GM23338 (cell line): ENCODE data around the gene PIK3AP1. TPM values are rescaled to one million over a fixed set of nuclear protein-coding genes. Genes with fewer than 3 reads are reported as not detected.
"Not testable (repeated sequence)": the region's sequence is repeated elsewhere in the genome, so short reads cannot be mapped to it uniquely, and the experiment has no call there.

Experiments used
- ATAC-seq: fragments of 200-7000 bp; cut with Tn5 transposase; 3 replicates; pipeline ENCODE4 v1.9.1; 2020
- DNase-seq: peaks from one replicate; pipeline ENCODE4 v3.0.0-alpha.2; 2015; ENCODE audit warnings: low spot score
- H2AFZ ChIP-seq: fragments of 200-600 bp; sonication (generic); 2 replicates; pipeline ENCODE4 v1.8.0; 2016; ENCODE audit warnings: antibody characterized with exemption, mild to moderate bottlenecking, moderate library complexity
- H3F3A ChIP-seq: fragments of 200-600 bp; sonication (generic); replicated peaks from 2 replicates; pipeline ENCODE4 v1.8.0; 2017; ENCODE audit warnings: antibody characterized with exemption, mixed run types, low read depth
- H3K27ac ChIP-seq: fragments of 200-600 bp; sonication (generic); 2 replicates; pipeline ENCODE4 v1.6.1; 2016; ENCODE audit warnings: low read depth
- H3K27me3 ChIP-seq: fragments of 200-600 bp; sonication (generic); 2 replicates; pipeline ENCODE4 v1.8.0; 2016; ENCODE audit warnings: mild to moderate bottlenecking, mixed run types, moderate library complexity; ENCODE audit not compliant: insufficient read depth
- H3K36me3 ChIP-seq: fragments of 200-600 bp; sonication (generic); 2 replicates; pipeline ENCODE4 v1.8.0; 2016; ENCODE audit warnings: mild to moderate bottlenecking; ENCODE audit not compliant: insufficient read depth
- H3K4me1 ChIP-seq: fragments of 200-600 bp; sonication (generic); 2 replicates; pipeline ENCODE4 v1.8.0; 2016; ENCODE audit warnings: mild to moderate bottlenecking, moderate library complexity; ENCODE audit not compliant: insufficient read depth
- H3K4me2 ChIP-seq: fragments of 200-600 bp; sonication (generic); 2 replicates; pipeline ENCODE4 v1.7.1; 2017; ENCODE audit warnings: mixed run types
- H3K4me3 ChIP-seq: fragments of 200-600 bp; sonication (generic); 2 replicates; pipeline ENCODE4 v1.6.1; 2016; ENCODE audit warnings: mixed run types
- H3K79me2 ChIP-seq: fragments of 200-600 bp; sonication (generic); replicated peaks from 2 replicates; pipeline ENCODE4 v1.8.0; 2017; ENCODE audit warnings: mild to moderate bottlenecking; ENCODE audit not compliant: insufficient read depth
- H3K9me2 ChIP-seq: fragments of 200-600 bp; sonication (generic); 2 replicates; pipeline ENCODE4 v1.8.0; 2017; ENCODE audit not compliant: insufficient read depth
- H4K20me1 ChIP-seq: fragments of 200-600 bp; sonication (generic); replicated peaks from 2 replicates; pipeline ENCODE4 v1.8.0; 2017; ENCODE audit warnings: mild to moderate bottlenecking; ENCODE audit not compliant: insufficient read depth
- H3K27ac Mint-ChIP-seq: 2 replicates; pipeline ENCODE4 v1.8.0; 2020; ENCODE audit warnings: inconsistent platforms, mild to moderate bottlenecking, moderate library complexity, mixed read lengths
- H3K27me3 Mint-ChIP-seq: 3 replicates; pipeline ENCODE4 v1.8.0; 2022; ENCODE audit warnings: low read depth, mild to moderate bottlenecking, moderate library complexity, mixed read lengths, inconsistent platforms; ENCODE audit not compliant: insufficient read depth, poor library complexity
- H3K36me3 Mint-ChIP-seq: 3 replicates; pipeline ENCODE4 v1.8.0; 2021; ENCODE audit warnings: low read depth, mild to moderate bottlenecking, inconsistent platforms, moderate library complexity, mixed read lengths
- H3K4me1 Mint-ChIP-seq: 3 replicates; pipeline ENCODE4 v1.8.0; 2020; ENCODE audit warnings: mild to moderate bottlenecking, inconsistent platforms, mixed read lengths
- H3K4me3 Mint-ChIP-seq: 3 replicates; pipeline ENCODE4 v1.8.0; 2021; ENCODE audit warnings: moderate library complexity, mild to moderate bottlenecking, inconsistent platforms, mixed read lengths
- H3K9me3 Mint-ChIP-seq: 3 replicates; pipeline ENCODE4 v1.8.0; 2020; ENCODE audit warnings: moderate library complexity, mild to moderate bottlenecking, inconsistent platforms, mixed read lengths
- EZH2 ChIP-seq: fragments of 200-600 bp; sonication (generic); IDR thresholded peaks from one replicate; pipeline ENCODE4 v1.8.0; 2017; ENCODE audit warnings: antibody characterized with exemption, mild to moderate bottlenecking, low read depth; ENCODE audit not compliant: unreplicated experiment
- EZH2phosphoT487 ChIP-seq: fragments of 200-600 bp; sonication (generic); IDR thresholded peaks from one replicate; pipeline ENCODE4 v1.8.1; 2018; ENCODE audit warnings: antibody characterized with exemption; ENCODE audit not compliant: unreplicated experiment
- ZNF331 ChIP-seq: fragments of 250-450 bp; sonication (Bioruptor Pico); IDR thresholded peaks from 2 replicates; pipeline ENCODE4 v1.5.0; 2020; ENCODE audit warnings: low read depth, mild to moderate bottlenecking, moderate library complexity
- polyA plus RNA-seq: library from polyadenylated mRNA; unstranded; fragments of >200 nt; fragmentation: Nextera tagmentation; extraction: Ambion mirVana; gene quantifications from 2 replicates; pipeline ENCODE4 v1.2.1, GENCODE V29; 2016
- total RNA-seq: library from RNA; depleted of rRNA; stranded (reverse); fragments of >200 nt; shearing (Covaris generic); gene quantifications from 2 replicates; pipeline ENCODE4 v1.2.3, GENCODE V29; 2014
- TF ChIP-seq, protein P1 (sequence below), 2 experiments: fragments of 200-600 bp in 1 of 2; sonication (generic) in 1 of 2; conservative IDR thresholded peaks; 2 replicates each; pipeline versions ENCODE4 v1.5.1 to v1.6.1; 2016 to 2017; ENCODE audit warnings: antibody characterized with exemption in 2 of 2, low read depth in 2 of 2, mild to moderate bottlenecking in 2 of 2, moderate library complexity in 1 of 2

Gene PIK3AP1
- total and polyA plus RNA-seq, 2 experiments from 2014 or later: 0.65 to 2.3 TPM

DNA sequence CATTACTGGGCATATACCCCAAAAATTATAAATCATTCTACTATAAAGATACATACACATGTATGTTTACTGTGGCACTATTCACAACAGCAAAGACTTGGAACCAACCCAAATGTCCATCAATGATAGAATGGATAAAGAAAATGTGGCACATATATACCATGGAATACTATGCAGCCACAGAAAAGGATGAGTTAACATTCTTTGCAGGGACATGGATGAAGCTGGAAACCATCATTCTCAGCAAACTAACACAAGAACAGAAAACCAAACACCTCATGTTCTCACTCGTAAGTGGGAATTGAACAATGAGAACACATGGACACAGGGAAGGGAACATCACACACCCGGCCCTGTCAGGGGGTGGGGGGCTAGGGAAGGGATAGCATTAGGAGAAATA, 145.8 kb downstream of the PIK3AP1 start:
- H3K36me3 Mint-ChIP-seq, H3K36me3 ChIP-seq, H3K27me3 ChIP-seq, ATAC-seq, H3K4me3 Mint-ChIP-seq, H3K4me3 ChIP-seq, H3K9me2 ChIP-seq, H2AFZ ChIP-seq, H3K4me2 ChIP-seq, H3F3A ChIP-seq, DNase-seq, H3K27ac Mint-ChIP-seq, H3K27ac ChIP-seq, H3K9me3 Mint-ChIP-seq, H3K27me3 Mint-ChIP-seq: not testable (repeated sequence)
- H3K4me1 ChIP-seq: peaks cover 23% of the 10 kb centered on the region
- peaks cover 100% of the 10 kb centered on the region for H3K79me2 ChIP-seq
- H4K20me1 ChIP-seq: peaks cover 31% of the 10 kb centered on the region
- H3K4me1 Mint-ChIP-seq: peaks cover 32% of the 10 kb centered on the region

DNA sequence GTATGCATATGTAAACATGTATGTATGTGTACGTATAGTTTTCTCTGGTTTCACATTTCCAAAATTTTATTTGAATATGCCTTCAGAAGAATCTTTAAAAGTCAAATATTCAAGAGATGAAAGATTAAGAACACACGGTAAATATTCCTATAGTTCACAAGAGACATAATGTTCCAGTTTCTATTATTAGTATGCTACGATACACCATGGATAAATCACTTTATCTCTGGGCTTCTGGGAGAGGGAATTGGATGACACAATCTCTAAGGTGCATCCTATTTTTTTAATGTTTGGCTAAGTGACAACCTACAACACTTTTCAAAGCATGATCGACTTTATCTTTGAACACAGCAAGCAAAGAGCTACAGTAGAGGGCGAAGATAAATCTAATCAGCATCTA, 147.3 kb downstream of the PIK3AP1 start:
- Histone ChIP-seq H3F3A (no peaks in the 10 kb centered on the region), H3K79me2 (peaks cover 100% of the 10 kb centered on the region), H3K27me3 (no peaks in the 10 kb centered on the region), H2AFZ (no peak overlapping the region), H3K27ac (no peak overlapping the region; the same call in 1 of the 2 replicates), H3K9me2 (no peaks in the 10 kb centered on the region), H3K4me3 (no peak overlapping the region), H3K4me1 (peaks cover 17% of the 10 kb centered on the region), H3K4me2 (no peak overlapping the region), H4K20me1 (peaks cover 26% of the 10 kb centered on the region), H3K36me3 (no peaks in the 10 kb centered on the region)
- Mint-ChIP-seq H3K36me3 (peaks cover 7% of the 10 kb centered on the region; the same call in 2 of the 3 replicates), H3K27ac (no peak overlapping the region), H3K9me3 (no peaks in the 10 kb centered on the region), H3K4me3 (no peak overlapping the region), H3K27me3 (no peaks in the 10 kb centered on the region), H3K4me1 (peaks cover 37% of the 10 kb centered on the region)
- no peak for DNase-seq
- no peak for TF ChIP-seq EZH2phosphoT487
- TF ChIP-seq, protein P1, sequence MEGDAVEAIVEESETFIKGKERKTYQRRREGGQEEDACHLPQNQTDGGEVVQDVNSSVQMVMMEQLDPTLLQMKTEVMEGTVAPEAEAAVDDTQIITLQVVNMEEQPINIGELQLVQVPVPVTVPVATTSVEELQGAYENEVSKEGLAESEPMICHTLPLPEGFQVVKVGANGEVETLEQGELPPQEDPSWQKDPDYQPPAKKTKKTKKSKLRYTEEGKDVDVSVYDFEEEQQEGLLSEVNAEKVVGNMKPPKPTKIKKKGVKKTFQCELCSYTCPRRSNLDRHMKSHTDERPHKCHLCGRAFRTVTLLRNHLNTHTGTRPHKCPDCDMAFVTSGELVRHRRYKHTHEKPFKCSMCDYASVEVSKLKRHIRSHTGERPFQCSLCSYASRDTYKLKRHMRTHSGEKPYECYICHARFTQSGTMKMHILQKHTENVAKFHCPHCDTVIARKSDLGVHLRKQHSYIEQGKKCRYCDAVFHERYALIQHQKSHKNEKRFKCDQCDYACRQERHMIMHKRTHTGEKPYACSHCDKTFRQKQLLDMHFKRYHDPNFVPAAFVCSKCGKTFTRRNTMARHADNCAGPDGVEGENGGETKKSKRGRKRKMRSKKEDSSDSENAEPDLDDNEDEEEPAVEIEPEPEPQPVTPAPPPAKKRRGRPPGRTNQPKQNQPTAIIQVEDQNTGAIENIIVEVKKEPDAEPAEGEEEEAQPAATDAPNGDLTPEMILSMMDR (conservative IDR thresholded peaks at IDR 0.05; ENCODE audit: low read depth in 2 of 2): no peak
- TF ChIP-seq EZH2: no peak
- no peak for ATAC-seq

DNA sequence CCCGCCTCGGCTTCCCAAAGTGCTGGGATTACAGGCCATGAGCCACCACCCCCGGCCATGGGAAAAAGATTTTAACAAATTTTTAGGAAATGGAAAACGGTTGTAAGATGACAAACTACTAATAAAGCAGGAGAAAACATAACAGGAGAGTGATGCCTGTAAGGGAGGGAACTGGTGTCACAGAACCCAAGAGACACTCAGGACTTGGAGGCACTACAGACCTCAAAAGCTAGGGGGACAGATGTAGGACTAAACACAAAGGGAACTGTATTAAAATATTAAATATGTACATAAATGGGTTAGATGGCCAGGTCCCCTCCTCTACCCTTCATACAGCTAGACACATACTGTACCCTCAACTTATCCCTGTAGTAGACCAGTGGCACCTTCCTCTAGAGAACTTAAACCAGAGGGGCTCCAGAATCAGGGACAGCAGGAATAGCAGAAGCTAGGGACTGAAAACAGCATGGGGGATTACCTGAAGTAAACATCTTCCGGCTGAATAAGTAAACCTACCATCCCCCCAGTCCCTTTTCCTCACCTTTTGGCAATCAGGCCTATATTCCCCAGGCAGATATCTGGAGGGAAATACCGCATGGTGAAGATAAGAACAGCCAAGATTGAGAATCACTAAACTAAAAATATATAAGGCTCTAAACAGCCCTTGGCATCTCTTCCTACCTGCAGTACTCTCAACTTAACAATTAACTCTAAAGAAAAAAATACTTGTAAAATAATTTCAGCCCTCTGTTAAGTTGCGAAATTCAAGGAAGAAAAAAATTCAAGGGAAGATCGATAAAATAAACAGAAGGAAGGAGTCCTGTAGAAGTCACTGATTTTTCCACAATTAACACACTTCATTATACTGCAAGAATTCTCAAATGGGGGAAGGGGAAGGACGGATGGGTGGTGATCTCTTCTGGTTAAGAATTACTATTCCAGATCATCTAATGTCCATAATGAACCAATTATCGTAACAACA, 149.0 kb downstream of the PIK3AP1 start:
- Mint-ChIP-seq H3K4me3 (peak overlapping the region; percentile 28), H3K9me3 (no peaks in the 10 kb centered on the region), H3K27me3 (peaks cover 3% of the 10 kb centered on the region), H3K4me1 (peaks cover 45% of the 10 kb centered on the region), H3K36me3 (peaks cover 21% of the 10 kb centered on the region), H3K27ac (peak overlapping the region; percentile 86)
- peak; percentile 70 for DNase-seq
- ATAC-seq: peak; percentile 88
- H3K27me3 ChIP-seq: no peaks in the 10 kb centered on the region
- no peaks in the 10 kb centered on the region for H3K9me2 ChIP-seq
- H3F3A ChIP-seq: no peaks in the 10 kb centered on the region
- H3K79me2 ChIP-seq: peaks cover 100% of the 10 kb centered on the region
- TF ChIP-seq, protein P1 (conservative IDR thresholded peaks at IDR 0.05; ENCODE audit: low read depth in 2 of 2): peak in 1 of 2 experiments; percentile 35; a peak in 2 of 4 replicates
- no peak for TF ChIP-seq ZNF331 (CRISPR knock-in tag)
- H4K20me1 ChIP-seq: peaks cover 17% of the 10 kb centered on the region
- H3K27ac ChIP-seq: peak overlapping the region; percentile 65; the same call in 1 of the 2 replicates
- H3K4me1 ChIP-seq: peaks cover 17% of the 10 kb centered on the region
- H3K36me3 ChIP-seq: no peaks in the 10 kb centered on the region
- H3K4me3 ChIP-seq: peak overlapping the region; percentile 22; the same call in 1 of the 2 replicates
- H3K4me2 ChIP-seq: peak overlapping the region; percentile 39
- H2AFZ ChIP-seq: no peak overlapping the region
